Skeletal muscle cell (primary cell): Measurements from ENCODE around the gene AMN.

ENCODE experiments used
- DNase-seq: peaks from one replicate; pipeline ENCODE4 v3.0.0-alpha.2; 2010; ENCODE audit warnings: low read depth
- H3K4me3 ChIP-seq: 2 replicates; pipeline ENCODE4 v1.5.1; 2011; ENCODE audit warnings: low read depth, mild to moderate bottlenecking, control low read depth, low read length, moderate library complexity

The AMN gene

DNA sequence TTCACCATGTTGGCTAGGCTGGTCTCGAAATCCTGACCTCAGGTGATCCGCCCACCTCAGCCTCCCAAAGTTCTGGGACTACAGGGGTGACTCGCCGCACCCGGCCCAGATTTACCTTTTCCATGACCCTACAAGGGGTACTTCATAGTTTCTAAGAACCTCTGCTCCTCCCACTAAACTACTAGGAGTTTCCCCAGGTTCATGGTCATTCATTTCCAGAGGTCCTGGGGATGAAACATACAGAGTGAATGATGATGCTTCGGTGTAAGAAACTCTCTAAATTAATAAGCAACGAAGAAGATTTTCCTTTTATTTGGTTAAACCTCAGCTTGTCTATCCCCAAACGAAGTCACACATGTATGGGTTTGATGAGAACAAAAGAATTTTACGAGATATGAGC, 56.9 kb downstream of the AMN start:
- DNase-seq, result no peak
- H3K4me3 ChIP-seq, result no peak overlapping the region

DNA sequence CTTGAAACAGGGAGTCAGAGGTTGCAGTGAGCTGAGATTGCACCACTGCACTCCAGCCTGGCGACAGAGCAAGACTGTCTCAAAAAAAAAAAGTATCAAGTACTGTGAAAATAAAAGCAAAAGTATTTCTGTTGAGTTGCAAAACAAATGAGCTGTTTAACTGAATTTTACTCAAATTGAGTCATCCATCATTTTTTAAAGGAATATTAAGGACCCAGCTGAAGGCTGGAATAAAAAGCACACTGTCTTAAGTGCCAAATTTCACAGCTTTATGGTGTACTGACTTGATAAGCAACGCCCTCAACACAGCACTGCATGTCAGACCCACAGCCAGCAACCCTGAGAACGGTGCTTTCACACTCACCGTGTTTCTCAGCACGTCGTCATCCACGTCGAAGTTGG, 57.9 kb downstream of the AMN start:
- DNase-seq, result no peak
- H3K4me3 ChIP-seq, result no peak overlapping the region
